DMS79 (cell line): Measurements from ENCODE around the gene EXOSC2.

ENCODE experiments used
- DNase-seq: peaks from one replicate; lab custom pipeline; 2025; lab: John Stamatoyannopoulos, UW

The EXOSC2 gene

GRCh38 chr9:130740218-130741023, 46.8 kb downstream of the EXOSC2 start:
- DNase-seq: no peak

- DNase-seq: no peak
Observed at GRCh38 chr9:130741024-130741305, 47.4 kb downstream of the EXOSC2 start.

DNA sequence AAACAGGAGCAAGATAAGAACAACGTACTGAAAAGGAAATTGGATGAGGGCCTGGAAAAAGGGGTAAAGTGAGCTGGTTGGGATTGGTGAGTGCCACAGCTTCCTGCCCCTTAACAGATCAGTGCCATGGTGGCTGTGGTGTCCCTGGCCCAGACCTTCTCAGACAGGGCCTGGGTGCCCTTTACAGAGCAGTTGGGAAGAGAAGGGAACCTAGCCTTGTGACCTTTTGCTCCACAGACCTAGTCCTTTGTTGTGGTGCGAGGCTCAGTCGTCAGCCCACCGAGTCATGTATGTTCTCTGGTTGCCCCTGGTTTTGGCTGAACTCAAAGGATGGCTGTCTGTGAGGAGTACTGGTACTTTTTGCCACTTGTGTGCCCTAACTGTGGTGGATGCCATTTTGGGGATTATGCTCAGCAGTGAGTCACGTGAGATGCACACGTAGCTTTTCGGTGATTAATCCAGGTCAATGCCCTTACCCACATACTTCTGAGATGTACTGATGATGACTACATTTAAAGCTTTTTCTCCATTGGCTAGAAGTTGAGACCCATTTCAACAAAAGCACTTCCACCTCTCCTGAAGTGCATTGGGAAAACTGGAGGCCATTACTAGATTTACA, 48.4 kb downstream of the EXOSC2 start:
- DNase-seq: no peak

GRCh38 chr9:130743656-130744055, 50.1 kb downstream of the EXOSC2 start:
- no peak for DNase-seq

- DNase-seq: no peak
Observed at GRCh38 chr9:130745210-130745800, 51.7 kb downstream of the EXOSC2 start.

- DNase-seq: no peak
Observed at GRCh38 chr9:130745829-130746228, 52.2 kb downstream of the EXOSC2 start.

DNA sequence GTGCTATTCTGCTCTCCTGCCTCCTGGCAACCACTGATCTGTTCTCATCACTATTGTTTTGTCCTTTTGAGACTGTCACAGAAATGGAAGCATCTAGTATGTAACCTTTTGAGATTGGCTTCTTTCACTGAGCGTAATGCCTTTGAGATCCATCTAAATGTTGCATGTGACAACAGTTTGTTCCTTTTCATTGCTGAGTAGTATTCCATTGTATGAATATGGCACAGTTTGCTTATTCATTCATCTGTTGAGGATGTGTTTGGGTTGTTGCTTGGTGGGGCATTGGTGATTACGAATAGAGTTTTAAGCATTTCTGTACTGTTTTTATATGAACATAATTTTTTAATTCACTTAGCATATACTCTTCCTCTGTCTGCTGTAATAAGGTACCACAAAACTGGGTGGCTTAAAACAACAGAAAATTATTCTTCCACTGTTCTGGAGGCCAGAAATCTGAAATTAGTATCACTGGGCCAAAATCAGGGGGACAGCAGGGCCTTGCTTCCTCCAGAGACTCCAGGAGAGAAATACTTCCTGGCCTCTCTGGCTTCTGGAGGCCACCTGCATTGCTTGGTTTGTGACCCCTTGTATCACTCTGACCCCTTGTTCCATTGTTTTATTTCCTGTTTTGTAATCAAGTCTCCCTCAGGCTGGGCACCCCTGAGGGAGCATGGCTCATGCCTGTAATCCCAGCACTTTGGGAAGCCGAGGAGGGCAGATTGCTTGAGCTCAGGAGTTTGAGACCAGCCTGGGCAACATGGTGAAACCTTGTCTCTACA, 53.0 kb downstream of the EXOSC2 start:
- no peak for DNase-seq

DNA sequence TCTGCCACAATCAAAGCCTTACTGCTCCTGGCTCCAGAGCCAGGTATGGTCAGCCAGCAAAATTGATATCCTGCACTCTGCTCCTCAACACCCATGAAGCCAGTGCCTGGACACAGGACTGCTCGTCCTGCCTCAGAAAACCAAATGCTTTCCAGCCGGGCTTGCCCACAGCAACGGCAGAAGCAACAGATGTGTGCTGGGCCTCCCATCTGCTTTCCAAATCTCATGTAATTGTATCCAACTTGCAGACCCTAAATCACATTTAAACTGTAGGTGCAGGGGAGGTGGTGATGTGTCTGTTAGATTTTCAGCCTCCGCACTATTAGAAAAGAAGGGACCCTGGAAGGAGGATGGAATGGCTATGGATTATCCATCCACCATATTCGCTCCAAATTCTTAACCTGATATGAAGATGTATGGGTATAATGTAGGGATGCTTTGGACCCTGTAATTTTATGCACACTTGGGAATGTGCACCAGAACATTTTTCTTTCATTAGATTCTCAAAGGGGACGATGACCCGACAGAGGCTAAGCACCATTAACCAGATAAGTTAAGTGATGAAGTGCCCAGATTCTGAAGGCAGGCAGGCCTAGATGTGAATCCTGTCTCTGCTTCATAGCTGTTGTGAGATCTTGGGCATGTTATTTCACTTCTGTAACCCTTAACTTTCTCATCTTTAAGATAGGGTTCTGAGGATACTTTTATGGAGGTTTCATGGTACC, 58.2 kb downstream of the EXOSC2 start:
- no peak for DNase-seq
